ENCODE results near the gene PTP4A2. TPM values are rescaled to one million over a fixed set of nuclear protein-coding genes. Genes with fewer than 3 reads are reported as not detected.

The PTP4A2 gene
- total RNA-seq, 1 experiment from 2014 or later: 169 TPM

GRCh38 chr1:31919591-31919990 is 18.6 kb downstream of the PTP4A2 start:
- Mint-ChIP-seq H3K9me3 (ENCODE audit: unreplicated experiment) (no peaks in the 10 kb centered on the region), H3K27ac (ENCODE audit: unreplicated experiment) (no peak overlapping the region)
- CTCF ChIA-PET: no interaction called here

GRCh38 chr1:31915438-31915837 is 22.7 kb downstream of the PTP4A2 start:
- BruUV-seq (replicated peaks): no TSS peak
- Mint-ChIP-seq H3K36me3 (ENCODE audit: insufficient read depth, unreplicated experiment) (peaks cover 51% of the 10 kb centered on the region), H3K27ac (ENCODE audit: unreplicated experiment) (no peak overlapping the region), H3K27me3 (ENCODE audit: insufficient read depth, unreplicated experiment) (no peaks in the 10 kb centered on the region), H3K4me1 (ENCODE audit: low read depth, unreplicated experiment) (no peaks in the 10 kb centered on the region), H3K9me3 (ENCODE audit: unreplicated experiment) (no peaks in the 10 kb centered on the region), H3K4me3 (ENCODE audit: unreplicated experiment) (no peak overlapping the region)
- intact Hi-C loops (cut with micrococcal nuclease; ENCODE audit: unreplicated experiment): no loop called here
- Histone ChIP-seq H3K4me3 (ENCODE audit: low read depth, low read length) (no peak overlapping the region), H3K4me1 (peaks cover 13% of the 10 kb centered on the region), H3K9me3 (no peaks in the 10 kb centered on the region), H3K36me3 (ENCODE audit: control insufficient read depth, insufficient read depth, low read length) (no peaks in the 10 kb centered on the region), H3K27me3 (replicated peaks; ENCODE audit: control insufficient read depth, insufficient read depth, low read length) (no peaks in the 10 kb centered on the region)
- no peak for DNase-seq
- CTCF ChIA-PET: no interaction called here
- no peak for TF ChIP-seq CTCF (IDR thresholded peaks at IDR 0.05; ENCODE audit: insufficient read depth in 1 of 2, low read depth in 1 of 2, low read length in 1 of 2, severe bottlenecking in 1 of 2, unreplicated experiment in 1 of 2)
- POLR2A ChIA-PET: no interaction called here

More at GRCh38 chr1:31919591-31919990, 18.6 kb downstream of the PTP4A2 start:
- peaks cover 6% of the 10 kb centered on the region for H3K4me1 Mint-ChIP-seq (ENCODE audit: low read depth, unreplicated experiment)
- intact Hi-C loops (cut with micrococcal nuclease; ENCODE audit: unreplicated experiment): no loop called here
- TF ChIP-seq CTCF (IDR thresholded peaks at IDR 0.05; ENCODE audit: insufficient read depth in 1 of 2, low read depth in 1 of 2, low read length in 1 of 2, severe bottlenecking in 1 of 2, unreplicated experiment in 1 of 2): no peak
- Histone ChIP-seq H3K27me3 (replicated peaks; ENCODE audit: control insufficient read depth, insufficient read depth, low read length) (no peaks in the 10 kb centered on the region), H3K36me3 (ENCODE audit: control insufficient read depth, insufficient read depth, low read length) (no peaks in the 10 kb centered on the region), H3K9me3 (no peaks in the 10 kb centered on the region), H3K4me1 (peaks cover 10% of the 10 kb centered on the region), H3K4me3 (ENCODE audit: low read depth, low read length) (no peak overlapping the region)
- H3K4me3 Mint-ChIP-seq (ENCODE audit: unreplicated experiment): no peak overlapping the region
- BruUV-seq (replicated peaks): no TSS peak
- no peak for DNase-seq
- no peaks in the 10 kb centered on the region for H3K27me3 Mint-ChIP-seq (ENCODE audit: insufficient read depth, unreplicated experiment)
- POLR2A ChIA-PET: no interaction called here
- H3K36me3 Mint-ChIP-seq (ENCODE audit: insufficient read depth, unreplicated experiment): peaks cover 41% of the 10 kb centered on the region

- H3K9me3 ChIP-seq: no peaks in the 10 kb centered on the region
- POLR2A ChIA-PET: no interaction called here
- no peak overlapping the region for H3K27ac Mint-ChIP-seq (ENCODE audit: unreplicated experiment)
- H3K27me3 Mint-ChIP-seq (ENCODE audit: insufficient read depth, unreplicated experiment): no peaks in the 10 kb centered on the region
- no peak overlapping the region for H3K4me3 Mint-ChIP-seq (ENCODE audit: unreplicated experiment)
- H3K4me3 ChIP-seq (ENCODE audit: low read depth, low read length): no peak overlapping the region
- no peak for TF ChIP-seq CTCF (IDR thresholded peaks at IDR 0.05; ENCODE audit: insufficient read depth in 1 of 2, low read depth in 1 of 2, low read length in 1 of 2, severe bottlenecking in 1 of 2, unreplicated experiment in 1 of 2)
- H3K36me3 ChIP-seq (ENCODE audit: control insufficient read depth, insufficient read depth, low read length): no peaks in the 10 kb centered on the region
- H3K4me1 ChIP-seq: peaks cover 13% of the 10 kb centered on the region
- CTCF ChIA-PET: interaction anchor here (0.8 kb wide), 1 partner anchor 9 kb away, joined by 4 read pairs; no protein-coding TSS in a partner anchor
- no peak for DNase-seq
- no peaks in the 10 kb centered on the region for H3K27me3 ChIP-seq (replicated peaks; ENCODE audit: control insufficient read depth, insufficient read depth, low read length)
- no peaks in the 10 kb centered on the region for H3K4me1 Mint-ChIP-seq (ENCODE audit: low read depth, unreplicated experiment)
- intact Hi-C loops (cut with micrococcal nuclease; ENCODE audit: unreplicated experiment): no loop called here
- peaks cover 58% of the 10 kb centered on the region for H3K36me3 Mint-ChIP-seq (ENCODE audit: insufficient read depth, unreplicated experiment)
- no peaks in the 10 kb centered on the region for H3K9me3 Mint-ChIP-seq (ENCODE audit: unreplicated experiment)
- no TSS peak for BruUV-seq (replicated peaks)
These were observed 24.2 kb downstream of the PTP4A2 start for GRCh38 chr1:31913968-31914367.

Data from Caco-2 (cell line).